ENCODE results near the gene SLC43A1. TPM values are rescaled to one million over a fixed set of nuclear protein-coding genes. Genes with fewer than 3 reads are reported as not detected.

Gene SLC43A1
- total RNA-seq (2014; rRNA removed; shearing (Covaris generic); ENCODE audit: low replicate concordance) = 3.2 and 4.0 TPM in 2 replicates

- H3K4me3 ChIP-seq = peak within 1 kb of the TSS; percentile 73
- no peaks in the 10 kb centered on the region for H3K36me3 ChIP-seq
- peak; percentile 40 for DNase-seq
- no peaks in the 10 kb centered on the region for H3K9me3 ChIP-seq
- H3K27me3 ChIP-seq = no peaks in the 10 kb centered on the region
Measured at GRCh38 chr11:57515332-57516060, at the start of gene SLC43A1. Gene SLC43A1, minus strand, starts transcription at chr11:57515702. Its CDS starts 1,591 bp downstream, at chr11:57514111.

- no peaks in the 10 kb centered on the region for H3K27me3 ChIP-seq
- H3K9me3 ChIP-seq = no peaks in the 10 kb centered on the region
- no peak overlapping the region for H3K4me3 ChIP-seq
- H3K36me3 ChIP-seq = no peaks in the 10 kb centered on the region; the same call in none of the 2 replicates
- no peak for DNase-seq
Measured at GRCh38 chr11:57562596-57562995, 47.1 kb upstream of the SLC43A1 start.

GRCh38 chr11:57560146-57560545, 44.6 kb upstream of the SLC43A1 start:
- no peaks in the 10 kb centered on the region for H3K9me3 ChIP-seq
- no peak for DNase-seq
- no peak overlapping the region for H3K4me3 ChIP-seq
- no peaks in the 10 kb centered on the region; the same call in none of the 2 replicates for H3K36me3 ChIP-seq
- H3K27me3 ChIP-seq = no peaks in the 10 kb centered on the region

- no peaks in the 10 kb centered on the region for H3K27me3 ChIP-seq
- H3K36me3 ChIP-seq = no peaks in the 10 kb centered on the region; the same call in 1 of the 2 replicates
- DNase-seq = no peak
- H3K9me3 ChIP-seq = no peaks in the 10 kb centered on the region
- H3K4me3 ChIP-seq = no peak overlapping the region
Measured at GRCh38 chr11:57556041-57556440, 40.5 kb upstream of the SLC43A1 start.

- Histone ChIP-seq H3K9me3 (no peaks in the 10 kb centered on the region), H3K36me3 (no peaks in the 10 kb centered on the region; the same call in none of the 2 replicates), H3K4me3 (no peak overlapping the region), H3K27me3 (no peaks in the 10 kb centered on the region)
- no peak for DNase-seq
Measured at GRCh38 chr11:57555393-57555792, 39.9 kb upstream of the SLC43A1 start.

- Histone ChIP-seq H3K9me3 (no peaks in the 10 kb centered on the region), H3K36me3 (no peaks in the 10 kb centered on the region; the same call in none of the 2 replicates), H3K27me3 (no peaks in the 10 kb centered on the region), H3K4me3 (no peak overlapping the region)
- DNase-seq = no peak
Measured at GRCh38 chr11:57552479-57552878, 37.0 kb upstream of the SLC43A1 start.

GRCh38 chr11:57551941-57552340, 36.4 kb upstream of the SLC43A1 start:
- no peak for DNase-seq
- no peaks in the 10 kb centered on the region for H3K9me3 ChIP-seq
- H3K4me3 ChIP-seq = no peak overlapping the region
- H3K27me3 ChIP-seq = no peaks in the 10 kb centered on the region
- H3K36me3 ChIP-seq = no peaks in the 10 kb centered on the region; the same call in none of the 2 replicates

- no peak for DNase-seq
- H3K36me3 ChIP-seq = no peaks in the 10 kb centered on the region; the same call in none of the 2 replicates
- H3K27me3 ChIP-seq = no peaks in the 10 kb centered on the region
- no peak overlapping the region for H3K4me3 ChIP-seq
- no peaks in the 10 kb centered on the region for H3K9me3 ChIP-seq
Measured at GRCh38 chr11:57549983-57550382, 34.5 kb upstream of the SLC43A1 start.

- Histone ChIP-seq H3K27me3 (no peaks in the 10 kb centered on the region), H3K4me3 (no peak overlapping the region), H3K9me3 (no peaks in the 10 kb centered on the region), H3K36me3 (no peaks in the 10 kb centered on the region; the same call in 1 of the 2 replicates)
- DNase-seq = no peak
Measured at GRCh38 chr11:57547854-57548377, 32.4 kb upstream of the SLC43A1 start.

GRCh38 chr11:57546869-57547475, 31.5 kb upstream of the SLC43A1 start:
- H3K9me3 ChIP-seq = no peaks in the 10 kb centered on the region
- H3K4me3 ChIP-seq = no peak overlapping the region
- peak; percentile 34 for DNase-seq
- H3K27me3 ChIP-seq = no peaks in the 10 kb centered on the region
- no peaks in the 10 kb centered on the region; the same call in 1 of the 2 replicates for H3K36me3 ChIP-seq

- no peaks in the 10 kb centered on the region; the same call in 1 of the 2 replicates for H3K36me3 ChIP-seq
- no peak for DNase-seq
Measured at GRCh38 chr11:57546451-57546850, 30.9 kb upstream of the SLC43A1 start.

GRCh38 chr11:57545883-57546282, 30.4 kb upstream of the SLC43A1 start:
- Histone ChIP-seq H3K9me3 (no peaks in the 10 kb centered on the region), H3K36me3 (no peaks in the 10 kb centered on the region; the same call in 1 of the 2 replicates)

More at GRCh38 chr11:57546451-57546850, 30.9 kb upstream of the SLC43A1 start:
- Histone ChIP-seq H3K27me3 (no peaks in the 10 kb centered on the region), H3K9me3 (no peaks in the 10 kb centered on the region), H3K4me3 (no peak overlapping the region)

GRCh38 chr11:57544566-57544965, 29.1 kb upstream of the SLC43A1 start:
- DNase-seq = no peak
- H3K27me3 ChIP-seq = no peaks in the 10 kb centered on the region
- H3K36me3 ChIP-seq = no peaks in the 10 kb centered on the region
- no peaks in the 10 kb centered on the region for H3K9me3 ChIP-seq
- H3K4me3 ChIP-seq = no peak overlapping the region

More at GRCh38 chr11:57545883-57546282, 30.4 kb upstream of the SLC43A1 start:
- no peak for DNase-seq
- no peak overlapping the region for H3K4me3 ChIP-seq
- no peaks in the 10 kb centered on the region for H3K27me3 ChIP-seq

GRCh38 chr11:57543593-57543992, 28.1 kb upstream of the SLC43A1 start:
- no peaks in the 10 kb centered on the region for H3K36me3 ChIP-seq
- no peak overlapping the region for H3K4me3 ChIP-seq
- H3K9me3 ChIP-seq = no peaks in the 10 kb centered on the region
- DNase-seq = no peak
- H3K27me3 ChIP-seq = no peaks in the 10 kb centered on the region

- no peaks in the 10 kb centered on the region for H3K27me3 ChIP-seq
- H3K9me3 ChIP-seq = no peaks in the 10 kb centered on the region
- no peak for DNase-seq
- H3K36me3 ChIP-seq = no peaks in the 10 kb centered on the region
- H3K4me3 ChIP-seq = no peak overlapping the region
Measured at GRCh38 chr11:57542582-57542981, 27.1 kb upstream of the SLC43A1 start.

GRCh38 chr11:57541169-57541568, 25.7 kb upstream of the SLC43A1 start:
- no peak for DNase-seq
- Histone ChIP-seq H3K36me3 (no peaks in the 10 kb centered on the region), H3K27me3 (no peaks in the 10 kb centered on the region)

GRCh38 chr11:57539342-57539741, 23.8 kb upstream of the SLC43A1 start:
- Histone ChIP-seq H3K9me3 (no peaks in the 10 kb centered on the region), H3K4me3 (no peak overlapping the region), H3K27me3 (no peaks in the 10 kb centered on the region), H3K36me3 (no peaks in the 10 kb centered on the region)
- no peak for DNase-seq

More at GRCh38 chr11:57541169-57541568, 25.7 kb upstream of the SLC43A1 start:
- Histone ChIP-seq H3K4me3 (no peak overlapping the region), H3K9me3 (no peaks in the 10 kb centered on the region)

Measured in MG63 (cell line).